ENCODE results near the gene PPP1R9B.

DNA sequence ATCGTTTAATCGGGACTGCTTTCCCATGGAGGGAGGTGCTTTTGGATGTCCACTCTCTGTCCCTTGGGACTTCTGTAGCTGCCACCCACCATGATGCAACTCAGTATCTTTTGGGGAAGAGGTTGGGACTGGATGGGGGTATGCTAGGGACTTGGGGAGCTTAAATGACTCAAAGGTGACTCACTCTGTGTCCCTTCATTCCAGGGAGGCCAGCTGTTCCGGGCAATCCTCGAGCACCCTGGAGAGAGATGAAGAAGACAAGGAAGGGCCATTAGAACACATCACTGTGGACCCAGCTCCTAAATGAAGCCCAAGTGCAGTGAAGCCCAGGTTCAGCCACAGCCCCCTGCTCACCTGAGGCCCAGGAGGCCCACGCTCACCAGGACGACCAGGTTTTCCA is 46.3 kb upstream of the PPP1R9B start:
- no peak for TF ChIP-seq POLR2A (IDR thresholded peaks at IDR 0.05)
- TF ChIP-seq, protein P1, sequence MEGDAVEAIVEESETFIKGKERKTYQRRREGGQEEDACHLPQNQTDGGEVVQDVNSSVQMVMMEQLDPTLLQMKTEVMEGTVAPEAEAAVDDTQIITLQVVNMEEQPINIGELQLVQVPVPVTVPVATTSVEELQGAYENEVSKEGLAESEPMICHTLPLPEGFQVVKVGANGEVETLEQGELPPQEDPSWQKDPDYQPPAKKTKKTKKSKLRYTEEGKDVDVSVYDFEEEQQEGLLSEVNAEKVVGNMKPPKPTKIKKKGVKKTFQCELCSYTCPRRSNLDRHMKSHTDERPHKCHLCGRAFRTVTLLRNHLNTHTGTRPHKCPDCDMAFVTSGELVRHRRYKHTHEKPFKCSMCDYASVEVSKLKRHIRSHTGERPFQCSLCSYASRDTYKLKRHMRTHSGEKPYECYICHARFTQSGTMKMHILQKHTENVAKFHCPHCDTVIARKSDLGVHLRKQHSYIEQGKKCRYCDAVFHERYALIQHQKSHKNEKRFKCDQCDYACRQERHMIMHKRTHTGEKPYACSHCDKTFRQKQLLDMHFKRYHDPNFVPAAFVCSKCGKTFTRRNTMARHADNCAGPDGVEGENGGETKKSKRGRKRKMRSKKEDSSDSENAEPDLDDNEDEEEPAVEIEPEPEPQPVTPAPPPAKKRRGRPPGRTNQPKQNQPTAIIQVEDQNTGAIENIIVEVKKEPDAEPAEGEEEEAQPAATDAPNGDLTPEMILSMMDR (IDR thresholded peaks at IDR 0.05) = no peak

All from breast epithelium (tissue), 3 donors.